HAP-1 (cell line): ENCODE data around the gene CIRBP.
"Not testable (repeated sequence)": the region's sequence is repeated elsewhere in the genome, so short reads cannot be mapped to it uniquely, and the experiment has no call there.

Source experiments
- DNase-seq, 2 experiments: peaks; one replicate each; pipeline ENCODE4 v3.0.0-alpha.2; 2016 to 2020; ENCODE audit warnings: low spot score in 2 of 2
- H3K27me3 ChIP-seq: fragments of 250-450 bp; sonication (Bioruptor Pico); 2 replicates; pipeline ENCODE4 v1.5.1; 2020; ENCODE audit warnings: low read depth, mild to moderate bottlenecking, moderate library complexity
- H3K36me3 ChIP-seq: fragments of 250-450 bp; sonication (Bioruptor Pico); replicated peaks from 2 replicates; pipeline ENCODE4 v1.5.1; 2020; ENCODE audit warnings: mild to moderate bottlenecking
- H3K4me1 ChIP-seq: fragments of 250-450 bp; sonication (Bioruptor Pico); 2 replicates; pipeline ENCODE4 v1.5.1; 2020; ENCODE audit warnings: mild to moderate bottlenecking
- H3K4me3 ChIP-seq: fragments of 250-450 bp; sonication (Bioruptor Pico); 2 replicates; pipeline ENCODE4 v1.5.1; 2020; ENCODE audit warnings: mild to moderate bottlenecking, moderate library complexity
- H3K9me3 ChIP-seq: fragments of 250-450 bp; sonication (Bioruptor Pico); 2 replicates; pipeline ENCODE4 v1.5.1; 2020; ENCODE audit warnings: mild to moderate bottlenecking, moderate library complexity
- in situ Hi-C: fragments of 300-500 bp; cut with MboI; formaldehyde crosslinking; loops from 3 replicates; pipeline ENCODE4 v1.14.3; 2020; ENCODE audit warnings: low sequenced_read_pairs, inconsistent platforms, mixed read lengths

Gene CIRBP

GRCh38 chr19:1304197-1304924, 35.2 kb downstream of the CIRBP start:
- no peak overlapping the region for H3K4me3 ChIP-seq
- H3K4me1 ChIP-seq: no peaks in the 10 kb centered on the region; the same call in 1 of the 2 replicates
- no peak for DNase-seq
- H3K27me3 ChIP-seq: no peaks in the 10 kb centered on the region
- in situ Hi-C loops: no loop called here
- H3K36me3 ChIP-seq: no peaks in the 10 kb centered on the region
- H3K9me3 ChIP-seq: no peaks in the 10 kb centered on the region

- H3K9me3 ChIP-seq, H3K4me1 ChIP-seq, H3K36me3 ChIP-seq, DNase-seq, H3K27me3 ChIP-seq, in situ Hi-C loops, H3K4me3 ChIP-seq: not testable (repeated sequence)
Measured at GRCh38 chr19:1305354-1305753, 36.2 kb downstream of the CIRBP start.

DNA sequence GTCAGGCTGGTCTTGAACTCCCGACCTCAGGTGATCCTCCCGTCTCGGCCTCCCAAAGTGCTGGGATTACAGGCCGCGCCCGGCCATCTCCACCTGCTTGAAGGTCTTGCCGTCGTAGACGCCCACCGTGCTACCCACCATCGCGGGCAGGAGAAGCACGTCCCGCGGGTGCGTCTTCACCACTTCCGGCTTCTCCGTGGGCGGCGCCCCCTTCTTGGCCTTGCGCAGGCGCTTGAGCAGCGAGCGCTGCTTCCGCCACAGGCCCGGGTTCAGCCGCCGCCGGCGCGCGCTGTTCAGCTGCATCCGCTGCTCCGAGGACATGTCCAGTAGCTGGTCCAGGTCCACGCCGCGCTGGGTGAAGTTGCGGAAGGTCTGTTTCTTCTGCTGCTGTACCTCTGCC, 38.2 kb downstream of the CIRBP start:
- in situ Hi-C loops: no loop called here
- no peak for DNase-seq
- Histone ChIP-seq H3K36me3 (no peaks in the 10 kb centered on the region), H3K4me1 (no peaks in the 10 kb centered on the region; the same call in 1 of the 2 replicates), H3K27me3 (no peaks in the 10 kb centered on the region), H3K4me3 (no peak overlapping the region), H3K9me3 (no peaks in the 10 kb centered on the region)

DNA sequence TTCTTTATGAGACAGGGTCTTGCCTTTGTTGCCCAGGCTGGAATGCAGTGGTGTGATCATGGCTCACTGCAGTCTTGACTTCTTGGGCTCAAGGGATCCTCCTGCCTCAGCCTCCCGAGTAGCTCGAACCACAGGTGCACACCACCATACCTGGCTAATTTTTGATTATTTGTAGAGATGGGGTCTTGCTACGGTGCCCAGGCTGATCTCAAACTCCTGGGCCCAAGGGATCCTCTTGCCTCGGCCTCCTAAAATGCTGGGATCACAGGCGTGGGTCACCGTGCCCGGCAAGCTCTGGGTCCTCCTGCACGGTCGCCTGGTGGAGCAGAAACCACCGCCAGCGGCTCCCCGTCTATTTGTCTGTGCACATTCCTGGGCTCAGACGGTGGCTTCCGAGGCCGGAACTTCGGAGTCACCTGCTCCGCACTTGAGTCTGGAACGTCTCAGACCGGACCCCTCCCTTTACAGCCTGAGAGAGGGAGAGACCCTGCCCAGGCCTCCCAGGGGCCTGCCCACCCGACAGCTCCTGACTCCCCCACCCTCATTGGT, 38.7 kb downstream of the CIRBP start:
- DNase-seq: no peak
- no peaks in the 10 kb centered on the region for H3K27me3 ChIP-seq
- H3K9me3 ChIP-seq: no peaks in the 10 kb centered on the region
- no peaks in the 10 kb centered on the region for H3K36me3 ChIP-seq
- H3K4me3 ChIP-seq: no peak overlapping the region
- in situ Hi-C loops: no loop called here
- no peaks in the 10 kb centered on the region; the same call in 1 of the 2 replicates for H3K4me1 ChIP-seq

GRCh38 chr19:1308718-1309117, 39.6 kb downstream of the CIRBP start:
- in situ Hi-C loops: no loop called here
- no peak for DNase-seq

GRCh38 chr19:1309977-1310852, 41.1 kb downstream of the CIRBP start:
- in situ Hi-C loops: no loop called here
- H3K27me3 ChIP-seq: no peaks in the 10 kb centered on the region
- no peaks in the 10 kb centered on the region for H3K9me3 ChIP-seq
- no peaks in the 10 kb centered on the region for H3K4me1 ChIP-seq
- no peak for DNase-seq
- no peaks in the 10 kb centered on the region for H3K36me3 ChIP-seq
- no peak overlapping the region for H3K4me3 ChIP-seq

More at GRCh38 chr19:1308718-1309117, 39.6 kb downstream of the CIRBP start:
- H3K9me3 ChIP-seq: no peaks in the 10 kb centered on the region
- no peaks in the 10 kb centered on the region for H3K4me1 ChIP-seq
- no peaks in the 10 kb centered on the region for H3K36me3 ChIP-seq
- H3K4me3 ChIP-seq: no peak overlapping the region
- no peaks in the 10 kb centered on the region for H3K27me3 ChIP-seq

GRCh38 chr19:1310853-1311180, 41.7 kb downstream of the CIRBP start:
- H3K27me3 ChIP-seq: no peaks in the 10 kb centered on the region
- no peaks in the 10 kb centered on the region for H3K36me3 ChIP-seq
- DNase-seq: no peak
- peaks cover under 1% of the 10 kb centered on the region; the same call in 1 of the 2 replicates for H3K4me1 ChIP-seq
- H3K9me3 ChIP-seq: no peaks in the 10 kb centered on the region
- in situ Hi-C loops: no loop called here
- no peak overlapping the region for H3K4me3 ChIP-seq

DNA sequence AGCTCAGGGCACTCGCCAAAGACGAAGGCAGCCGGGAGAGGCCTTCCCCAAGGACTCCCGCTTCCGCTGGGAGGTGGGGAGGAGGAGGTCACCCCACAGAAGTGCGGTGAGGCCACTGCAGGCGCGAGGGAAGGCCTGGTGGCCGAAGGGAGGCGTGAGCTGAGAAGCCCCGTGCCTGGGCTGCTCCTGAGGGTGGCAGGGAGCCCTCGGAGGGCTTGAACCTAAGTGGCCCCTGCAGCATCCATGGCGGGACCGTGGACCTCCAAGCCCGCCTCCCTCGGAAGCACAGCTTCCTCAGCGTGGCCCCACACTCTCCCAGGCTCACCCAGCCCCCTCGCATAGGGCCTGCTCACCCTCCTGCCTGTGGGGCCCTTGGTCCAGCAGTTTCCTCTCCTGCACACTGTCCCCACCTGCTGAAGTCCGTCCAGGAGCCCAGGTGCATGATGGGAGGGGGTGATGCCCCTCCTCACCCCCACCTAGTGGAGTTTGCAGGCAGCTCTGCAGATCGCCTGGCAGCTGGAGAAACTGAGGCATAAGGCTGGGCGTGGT, 42.5 kb downstream of the CIRBP start:
- in situ Hi-C loops: no loop called here
- no peaks in the 10 kb centered on the region for H3K27me3 ChIP-seq
- DNase-seq: no peak
- no peaks in the 10 kb centered on the region for H3K36me3 ChIP-seq
- no peaks in the 10 kb centered on the region for H3K9me3 ChIP-seq
- no peak overlapping the region for H3K4me3 ChIP-seq
- peaks cover 3% of the 10 kb centered on the region; the same call in 1 of the 2 replicates for H3K4me1 ChIP-seq

DNA sequence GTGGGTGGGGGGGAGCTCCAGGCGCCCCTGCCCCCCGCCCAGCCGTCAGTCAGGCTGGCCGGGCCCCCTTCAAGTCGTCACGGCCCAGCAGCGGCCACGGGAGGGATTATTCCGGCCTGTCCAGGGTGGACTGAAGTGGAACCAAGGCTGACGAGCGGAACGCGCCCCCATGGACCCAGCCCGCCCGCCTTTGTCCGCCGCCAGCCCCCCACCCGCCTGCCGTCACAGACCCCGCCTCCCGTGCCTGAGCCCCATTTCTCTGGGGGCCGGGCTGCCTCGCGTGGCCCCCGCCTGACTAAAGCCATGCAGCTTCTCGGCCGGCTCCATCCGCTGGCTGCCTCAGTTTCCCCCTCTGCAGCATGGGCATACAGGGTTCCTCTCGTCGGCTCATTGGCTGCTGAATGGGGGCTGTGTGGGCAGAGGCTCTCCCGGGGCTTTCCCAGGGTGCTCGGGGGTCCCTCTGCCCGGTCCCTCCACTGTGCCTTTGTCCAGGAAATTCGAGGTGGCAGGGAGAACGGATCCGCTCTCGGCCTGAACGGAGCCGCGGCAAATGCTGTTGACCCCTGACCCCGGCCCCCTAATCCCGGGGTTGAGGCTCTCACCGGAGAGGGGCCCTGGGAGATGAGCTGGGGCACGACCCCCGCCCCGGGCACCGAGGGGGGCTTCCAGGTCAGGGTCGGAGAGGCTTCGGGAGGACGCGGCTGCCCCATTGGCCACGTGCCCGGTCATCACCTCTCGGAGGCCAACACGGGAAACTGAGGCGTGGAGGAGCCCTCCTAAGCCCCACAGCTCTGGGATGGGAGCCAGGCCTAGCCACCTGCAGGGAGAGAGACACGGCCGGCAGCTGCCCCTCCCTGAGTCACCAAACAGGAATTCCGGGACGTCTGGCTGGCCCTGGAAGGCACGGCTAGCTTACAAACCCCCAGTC, 43.9 kb downstream of the CIRBP start:
- Histone ChIP-seq H3K36me3 (no peaks in the 10 kb centered on the region), H3K4me1 (peaks cover 3% of the 10 kb centered on the region; the same call in 1 of the 2 replicates), H3K4me3 (no peak overlapping the region), H3K9me3 (no peaks in the 10 kb centered on the region), H3K27me3 (no peaks in the 10 kb centered on the region; the same call in 1 of the 2 replicates)
- in situ Hi-C loops: no loop called here
- DNase-seq: no peak

DNA sequence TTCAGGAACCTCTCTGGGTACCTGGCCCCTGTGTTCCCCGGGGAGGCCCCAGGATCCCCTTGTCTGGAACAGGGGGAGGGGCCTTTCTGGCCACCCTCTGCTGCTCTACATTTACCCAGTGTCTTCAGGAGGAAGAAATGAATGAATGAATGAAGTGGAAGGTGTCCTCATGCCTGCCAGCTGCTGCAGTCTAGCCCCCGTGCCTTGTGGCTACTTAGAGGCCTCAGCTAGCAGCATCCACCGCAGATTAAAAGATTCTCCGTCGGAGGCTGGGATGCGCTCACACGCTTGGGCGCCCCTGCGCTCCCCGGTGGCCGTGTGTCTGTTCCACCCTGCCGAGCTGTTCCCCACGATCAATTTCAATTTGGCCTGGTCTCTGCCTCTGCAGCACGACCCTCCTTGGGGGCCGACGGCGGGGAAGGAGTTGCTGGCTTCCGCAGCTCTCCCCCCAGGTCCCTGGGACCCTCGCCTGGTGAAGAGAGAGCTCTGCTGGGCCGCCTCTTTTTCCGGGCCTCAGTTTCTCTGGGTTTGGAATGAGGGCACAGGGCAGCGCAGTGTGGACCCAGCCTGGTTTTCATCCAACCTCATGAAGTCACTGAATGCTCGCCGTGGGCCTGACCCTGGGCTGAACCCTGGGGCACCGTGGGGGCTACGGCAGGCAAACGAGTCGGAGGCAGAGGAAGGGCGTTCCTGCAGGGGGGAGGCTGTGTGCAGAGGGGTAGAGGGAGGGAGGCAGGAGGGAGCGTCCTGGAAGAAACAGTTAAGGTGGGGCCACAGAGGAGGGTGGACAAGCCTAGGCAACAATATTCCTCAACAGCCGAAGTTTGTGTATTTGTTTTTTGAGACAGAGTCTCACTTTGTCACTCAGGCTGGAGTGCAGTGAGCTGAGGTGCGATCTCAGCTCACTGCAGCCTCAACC, 44.8 kb downstream of the CIRBP start:
- H3K4me1 ChIP-seq: peaks cover 3% of the 10 kb centered on the region; the same call in 1 of the 2 replicates
- DNase-seq: no peak
- H3K9me3 ChIP-seq: no peaks in the 10 kb centered on the region
- no peaks in the 10 kb centered on the region for H3K36me3 ChIP-seq
- in situ Hi-C loops: no loop called here
- no peak overlapping the region for H3K4me3 ChIP-seq
- no peaks in the 10 kb centered on the region; the same call in 1 of the 2 replicates for H3K27me3 ChIP-seq

DNA sequence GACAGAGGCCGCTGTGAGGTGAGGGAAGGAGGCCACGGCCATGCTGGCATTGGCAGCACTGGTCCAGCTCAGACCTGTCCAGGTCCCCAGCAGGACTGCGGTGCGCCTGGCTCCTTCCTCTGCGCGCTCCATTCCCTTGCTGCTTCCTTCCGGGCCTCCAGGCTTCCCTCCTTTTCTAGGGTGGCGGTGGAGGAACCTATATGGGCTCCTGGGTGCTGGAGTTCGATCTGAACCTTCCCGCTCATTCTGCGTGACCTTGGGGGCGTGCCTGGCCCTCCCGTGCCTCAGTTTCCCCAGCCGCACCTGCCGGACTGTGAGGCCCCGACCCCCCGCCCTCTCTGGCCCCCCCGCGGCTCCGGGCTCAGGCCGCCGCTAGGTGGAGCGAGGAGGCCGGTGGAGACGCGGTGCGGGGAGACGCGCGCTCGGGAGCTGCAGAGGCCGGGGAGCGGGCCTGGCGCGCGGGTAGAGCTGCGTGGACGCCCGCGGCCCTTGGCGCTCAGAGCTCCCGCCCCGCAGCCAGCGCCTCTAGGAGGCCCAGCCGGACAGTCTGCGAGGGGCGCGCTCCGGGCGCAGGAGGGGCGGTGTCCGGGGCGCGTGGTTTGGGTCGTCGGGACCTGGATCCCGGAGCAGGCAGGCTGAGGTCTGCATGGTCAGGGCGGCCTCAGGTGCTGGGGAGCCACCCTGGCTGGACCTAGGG, 46.5 kb downstream of the CIRBP start:
- in situ Hi-C loops: no loop called here
- Histone ChIP-seq H3K27me3 (no peaks in the 10 kb centered on the region; the same call in 1 of the 2 replicates), H3K36me3 (no peaks in the 10 kb centered on the region), H3K4me1 (peaks cover 3% of the 10 kb centered on the region; the same call in 1 of the 2 replicates), H3K4me3 (peak overlapping the region; percentile 9; the same call in 1 of the 2 replicates), H3K9me3 (no peaks in the 10 kb centered on the region)
- DNase-seq: peak; percentile 33 to 70

DNA sequence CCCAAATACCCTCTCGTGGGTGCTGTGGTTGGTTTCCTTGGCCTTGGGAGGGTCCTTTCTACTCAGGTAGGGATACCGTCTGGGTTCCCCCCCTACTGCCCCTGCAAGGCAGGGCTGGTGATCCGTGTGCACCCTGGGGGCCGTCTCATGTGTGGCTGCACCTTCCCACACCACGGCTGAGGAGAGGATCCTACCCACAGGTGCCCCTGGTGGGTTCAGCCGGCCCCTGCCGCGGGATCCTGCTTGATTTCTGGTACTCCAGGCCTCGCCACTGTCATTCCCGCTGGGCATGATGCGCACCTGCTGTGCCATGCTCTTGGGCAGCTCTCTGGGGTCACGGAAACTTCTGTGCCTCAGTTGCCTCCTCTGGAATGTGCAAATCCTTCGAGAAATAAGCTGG, 47.3 kb downstream of the CIRBP start:
- in situ Hi-C loops: no loop called here
- H3K27me3 ChIP-seq: no peaks in the 10 kb centered on the region; the same call in 1 of the 2 replicates
- H3K9me3 ChIP-seq: no peaks in the 10 kb centered on the region
- no peak for DNase-seq
- H3K36me3 ChIP-seq: no peaks in the 10 kb centered on the region
- peaks cover 3% of the 10 kb centered on the region; the same call in 1 of the 2 replicates for H3K4me1 ChIP-seq
- no peak overlapping the region for H3K4me3 ChIP-seq
